SIG-M5 treated with dmso at 0.1 percent for 504 hours (cell line): ENCODE measurements around the gene ESPN.
"Not testable (repeated sequence)": the region's sequence is repeated elsewhere in the genome, so short reads cannot be mapped to it uniquely, and the experiment has no call there.

Experiments used
- DNase-seq: peaks from one replicate; lab custom pipeline; 2025; ENCODE audit not compliant: unreplicated experiment; lab: John Stamatoyannopoulos, UW

Gene ESPN

DNA sequence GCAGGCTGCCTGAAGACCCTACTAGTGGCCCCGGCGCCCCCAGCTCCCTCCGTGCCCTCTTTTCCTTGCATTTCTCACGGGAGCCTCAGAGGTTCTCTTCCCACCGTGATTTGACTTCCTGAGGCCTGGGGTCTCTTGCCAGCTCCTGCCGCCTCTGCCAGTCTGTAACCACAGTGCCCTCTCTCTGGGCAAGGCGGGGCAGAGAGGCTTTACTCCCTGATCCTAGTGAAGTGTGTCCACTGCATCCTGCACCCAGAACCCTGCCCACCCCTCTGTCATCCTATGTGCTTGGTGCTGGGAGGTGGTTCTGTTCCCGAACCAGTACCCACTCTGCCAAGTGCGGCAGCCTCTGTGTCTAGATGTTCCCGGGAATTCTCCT, 2.4 kb downstream of the ESPN start:
- DNase-seq, result no peak

DNA sequence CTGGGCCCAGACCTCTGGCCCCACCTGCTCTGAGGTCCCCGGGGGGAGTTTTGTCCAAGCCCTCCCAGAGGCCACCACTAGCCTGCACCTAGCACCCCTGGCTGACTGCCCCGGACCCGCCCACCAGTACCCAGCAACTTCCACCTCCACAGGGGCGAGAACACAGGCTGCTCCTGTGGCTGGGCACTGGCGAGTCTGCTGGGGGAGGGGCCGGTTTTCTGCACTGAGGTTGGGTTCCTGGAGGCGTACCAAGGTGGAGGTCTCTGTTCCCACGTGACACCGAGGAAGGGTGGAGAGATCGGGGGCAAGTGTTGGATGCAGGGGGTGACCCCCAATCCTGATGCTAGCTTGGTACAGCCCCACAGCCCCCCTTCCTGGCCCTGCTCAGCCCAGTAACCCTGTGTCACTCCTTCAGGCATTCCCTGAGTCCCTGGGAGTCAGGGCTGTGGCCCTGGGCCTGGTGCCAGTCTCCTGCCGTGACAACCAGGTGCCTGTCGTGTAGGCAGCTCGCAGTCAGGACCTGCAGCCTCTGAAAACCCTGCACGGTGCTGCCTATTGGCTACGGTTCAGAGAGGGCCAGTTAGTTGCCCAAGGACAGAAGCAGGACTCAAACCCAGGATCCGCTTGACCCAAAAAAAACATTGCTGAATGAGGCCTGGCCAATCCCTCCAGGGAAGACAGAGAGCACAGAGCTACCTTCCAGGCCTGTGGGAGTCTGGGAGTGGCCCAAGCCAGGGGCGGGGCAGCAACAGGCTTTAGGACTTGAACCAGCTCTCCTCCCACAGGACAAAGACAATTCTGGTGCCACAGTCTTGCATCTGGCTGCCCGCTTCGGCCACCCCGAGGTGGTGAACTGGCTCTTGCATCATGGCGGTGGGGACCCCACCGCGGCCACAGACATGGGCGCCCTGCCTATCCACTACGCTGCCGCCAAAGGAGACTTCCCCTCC, 3.1 kb downstream of the ESPN start:
- DNase-seq, result no peak

GRCh38 chr1:6428453-6428852, 3.9 kb downstream of the ESPN start:
- not testable (repeated sequence) for DNase-seq

DNA sequence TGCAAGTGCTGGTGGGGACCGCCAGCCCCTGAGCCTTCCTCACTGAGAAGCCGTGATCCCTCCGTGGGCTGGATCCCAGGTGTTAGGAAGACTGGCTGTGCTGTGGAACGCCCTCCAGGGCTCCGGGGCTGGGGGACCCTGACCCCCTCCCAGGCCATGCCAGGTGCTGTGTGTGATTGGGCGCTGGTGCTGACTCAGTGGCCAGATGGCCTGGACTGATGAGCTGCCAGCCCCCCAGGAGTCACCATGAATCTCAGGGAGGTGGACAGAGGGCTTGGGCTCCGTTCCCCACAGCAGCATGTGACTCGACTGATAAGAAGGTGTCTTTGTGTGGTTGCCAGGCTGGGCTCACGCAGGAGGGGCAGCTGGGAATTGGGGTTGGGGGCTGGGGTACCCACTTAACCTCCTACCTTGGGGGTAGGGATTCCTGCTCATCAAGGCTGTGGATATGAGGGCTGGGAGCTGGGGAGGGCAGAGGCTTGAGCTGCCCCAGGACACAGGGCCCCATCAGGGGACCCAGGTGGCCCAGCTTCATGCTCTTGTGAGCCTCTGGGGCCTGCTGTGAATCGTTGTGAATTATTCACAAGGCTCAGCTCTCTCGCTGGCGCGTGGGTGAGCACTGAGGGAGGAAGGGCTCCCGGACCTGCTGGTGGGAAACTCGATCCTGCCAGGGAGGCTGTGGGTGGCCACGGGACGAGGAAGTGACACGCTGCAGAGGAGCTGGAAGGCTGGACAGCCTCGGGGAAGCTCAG, 5.3 kb downstream of the ESPN start:
- not testable (repeated sequence) for DNase-seq

- DNase-seq, result not testable (repeated sequence)
These were observed 7.3 kb downstream of the ESPN start for GRCh38 chr1:6431645-6432579.

DNA sequence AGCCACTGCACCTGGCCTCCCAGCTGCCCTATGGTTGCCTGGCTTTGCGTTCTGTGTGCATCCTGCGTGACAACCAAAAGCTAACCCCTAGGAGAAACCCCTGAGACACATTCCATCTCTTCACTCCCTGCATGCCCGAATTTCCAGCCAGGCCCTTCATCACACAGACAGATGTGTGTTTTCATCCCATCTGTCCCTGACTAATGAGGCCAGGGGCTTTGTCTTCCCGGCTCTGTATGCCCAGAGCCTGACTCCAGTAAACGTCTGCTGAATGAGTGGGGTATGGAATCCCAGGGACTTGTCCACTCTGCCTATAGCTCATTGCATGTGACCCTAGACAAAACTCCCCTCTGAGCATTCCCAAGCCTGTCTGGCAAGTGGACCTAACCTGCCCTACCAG, 9.6 kb downstream of the ESPN start:
- no peak for DNase-seq

- no peak for DNase-seq
These were observed 10.6 kb downstream of the ESPN start for GRCh38 chr1:6435129-6435528.

DNA sequence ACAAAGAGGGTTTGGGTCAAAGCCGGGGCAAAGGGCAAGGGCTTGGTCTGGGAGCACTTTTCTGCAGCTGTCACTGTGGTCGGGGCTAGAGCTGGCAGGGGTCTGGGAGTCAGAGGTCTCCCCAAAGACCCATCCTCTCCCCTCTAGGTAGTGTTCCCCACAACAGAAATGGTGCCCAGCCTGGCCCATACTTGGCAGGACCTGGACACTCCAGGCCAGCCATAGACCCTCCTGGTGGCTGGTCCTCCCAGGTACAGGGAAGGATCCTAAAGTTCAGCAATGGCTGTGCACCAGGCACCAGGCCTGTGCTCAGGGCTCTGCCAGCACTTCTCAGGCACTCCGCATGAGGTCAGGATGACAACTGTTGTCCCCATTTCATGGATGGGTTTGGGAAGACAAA, 11.0 kb downstream of the ESPN start:
- no peak for DNase-seq

GRCh38 chr1:6436277-6436676, 11.7 kb downstream of the ESPN start:
- DNase-seq, result not testable (repeated sequence)

DNA sequence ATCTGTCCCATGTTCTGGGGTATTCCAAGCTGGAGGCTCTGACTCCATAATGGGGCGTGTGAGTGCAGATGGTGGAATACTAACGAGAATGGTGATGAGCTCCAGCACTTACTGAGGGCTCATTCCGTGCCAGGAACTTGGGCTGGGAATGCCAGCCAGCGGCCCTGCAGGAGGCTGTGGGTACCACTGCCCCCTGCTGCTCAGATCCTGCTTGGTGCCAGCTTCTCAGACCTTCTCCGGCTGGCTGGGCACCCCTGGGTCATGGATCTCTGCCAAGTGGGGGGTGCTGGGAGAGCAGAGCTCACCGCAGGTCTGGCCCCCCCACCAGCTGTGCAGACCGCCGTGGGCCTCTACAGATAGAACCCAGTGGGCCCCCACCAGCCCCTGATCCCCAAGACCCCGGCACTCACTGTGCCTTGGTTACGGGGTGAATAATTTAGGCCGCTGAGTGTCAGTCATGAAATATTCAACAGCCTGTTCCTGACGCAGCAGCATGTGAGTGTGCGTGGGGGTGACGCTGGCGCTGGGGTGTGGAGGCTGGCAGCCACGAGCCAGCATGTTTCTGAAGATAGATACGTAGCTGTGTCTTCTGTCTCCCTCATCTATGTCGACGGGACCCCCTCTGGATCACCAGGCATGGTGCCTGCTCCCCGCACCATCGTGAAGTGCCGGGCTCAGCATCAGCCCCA, 12.6 kb downstream of the ESPN start:
- not testable (repeated sequence) for DNase-seq

- DNase-seq, result peak; percentile 43
These were observed 13.5 kb downstream of the ESPN start for GRCh38 chr1:6438047-6438525.

DNA sequence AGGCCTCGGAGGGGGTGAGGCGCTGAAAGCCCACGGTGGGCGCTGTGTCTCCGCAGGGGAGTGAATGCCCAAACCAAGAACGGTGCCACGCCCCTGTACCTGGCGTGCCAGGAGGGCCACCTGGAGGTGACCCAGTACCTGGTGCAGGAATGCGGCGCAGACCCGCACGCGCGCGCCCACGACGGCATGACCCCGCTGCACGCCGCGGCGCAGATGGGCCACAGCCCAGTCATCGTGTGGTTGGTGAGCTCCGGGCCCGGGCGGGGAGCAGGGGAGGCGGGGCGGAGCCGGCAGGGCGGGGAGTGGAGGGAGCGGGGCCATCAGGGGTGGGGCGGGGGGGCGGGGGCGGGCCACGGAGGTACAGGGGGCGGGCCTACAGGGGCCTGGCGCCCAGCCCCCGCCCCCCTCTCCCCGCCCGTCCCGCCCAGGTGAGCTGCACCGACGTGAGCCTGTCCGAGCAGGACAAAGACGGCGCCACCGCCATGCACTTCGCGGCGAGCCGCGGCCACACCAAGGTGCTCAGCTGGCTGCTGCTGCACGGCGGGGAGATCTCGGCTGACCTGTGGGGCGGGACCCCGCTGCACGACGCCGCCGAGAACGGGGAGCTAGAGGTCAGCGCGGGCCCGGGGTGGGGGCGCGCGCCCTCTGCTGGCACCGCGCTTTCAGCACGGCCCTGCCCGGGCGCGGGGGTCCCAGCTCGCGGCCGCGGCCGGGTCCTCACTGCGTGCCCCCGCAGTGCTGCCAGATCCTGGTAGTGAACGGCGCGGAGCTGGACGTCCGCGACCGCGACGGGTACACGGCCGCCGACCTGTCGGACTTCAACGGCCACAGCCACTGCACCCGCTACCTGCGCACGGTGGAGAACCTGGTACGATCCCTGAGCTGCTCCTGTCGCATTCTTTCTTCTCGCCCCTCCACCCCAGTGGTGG, 15.9 kb downstream of the ESPN start:
- DNase-seq, result peak; percentile 30

DNA sequence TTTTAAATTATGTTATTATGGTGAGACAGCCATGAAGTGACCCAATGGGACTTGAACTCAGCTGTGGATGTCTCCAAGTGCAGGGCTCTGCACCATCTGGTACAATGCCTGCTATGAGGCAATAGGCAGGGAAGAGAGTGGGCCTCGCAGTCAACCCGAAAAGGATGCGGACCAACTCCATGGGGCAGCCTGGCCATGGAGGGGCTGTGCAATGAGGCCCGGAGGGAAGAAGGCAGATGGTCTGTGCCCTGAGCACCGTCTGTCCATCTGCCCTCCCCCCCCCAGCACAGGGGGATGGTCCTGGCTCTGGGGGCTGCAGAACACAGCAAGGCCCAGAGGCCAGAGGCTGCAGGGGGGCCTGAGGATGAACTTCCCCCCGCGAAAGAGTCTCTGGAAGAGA, 17.0 kb downstream of the ESPN start:
- DNase-seq, result no peak

- no peak for DNase-seq
These were observed 19.0 kb downstream of the ESPN start for GRCh38 chr1:6443339-6444115.

DNA sequence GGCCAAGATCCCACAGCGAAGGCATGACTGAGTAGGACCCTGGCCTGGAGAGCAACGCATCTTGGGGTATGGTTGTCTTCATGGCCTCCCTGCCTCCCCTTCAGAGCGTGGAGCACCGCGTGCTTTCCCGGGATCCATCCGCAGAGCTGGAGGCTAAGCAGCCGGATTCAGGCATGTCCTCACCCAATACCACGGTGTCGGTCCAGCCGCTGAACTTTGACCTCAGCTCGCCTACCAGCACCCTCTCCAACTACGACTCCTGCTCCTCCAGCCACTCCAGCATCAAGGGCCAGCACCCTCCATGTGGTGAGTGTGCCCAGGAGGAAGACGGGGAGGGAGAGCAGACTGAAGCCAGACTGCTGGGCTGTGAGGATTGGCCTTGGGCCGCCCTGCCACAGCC, 19.8 kb downstream of the ESPN start:
- no peak for DNase-seq

GRCh38 chr1:6445062-6445763, 20.6 kb downstream of the ESPN start:
- DNase-seq, result no peak

- DNase-seq, result not testable (repeated sequence)
These were observed 21.4 kb downstream of the ESPN start for GRCh38 chr1:6445929-6446328.

DNA sequence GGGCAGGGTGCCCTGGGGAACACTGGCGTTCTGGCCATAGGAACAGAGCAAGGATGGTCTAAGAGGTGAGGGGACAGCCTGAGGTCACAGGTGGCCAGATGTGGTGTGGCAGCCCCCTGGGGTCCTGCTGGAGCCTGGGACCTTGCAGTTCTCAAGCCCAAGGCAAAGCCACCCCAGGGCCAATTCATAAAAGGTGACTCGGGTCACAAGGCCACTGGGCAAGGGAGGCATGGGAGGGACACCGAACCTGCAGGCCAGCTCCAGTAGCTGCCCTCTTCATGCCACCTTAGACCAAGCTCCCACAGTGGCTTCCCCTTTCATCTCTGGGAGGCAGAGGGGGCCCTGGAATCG, 22.1 kb downstream of the ESPN start:
- DNase-seq, result no peak
